ENCODE data around the gene ARF1.

The ARF1 gene

DNA sequence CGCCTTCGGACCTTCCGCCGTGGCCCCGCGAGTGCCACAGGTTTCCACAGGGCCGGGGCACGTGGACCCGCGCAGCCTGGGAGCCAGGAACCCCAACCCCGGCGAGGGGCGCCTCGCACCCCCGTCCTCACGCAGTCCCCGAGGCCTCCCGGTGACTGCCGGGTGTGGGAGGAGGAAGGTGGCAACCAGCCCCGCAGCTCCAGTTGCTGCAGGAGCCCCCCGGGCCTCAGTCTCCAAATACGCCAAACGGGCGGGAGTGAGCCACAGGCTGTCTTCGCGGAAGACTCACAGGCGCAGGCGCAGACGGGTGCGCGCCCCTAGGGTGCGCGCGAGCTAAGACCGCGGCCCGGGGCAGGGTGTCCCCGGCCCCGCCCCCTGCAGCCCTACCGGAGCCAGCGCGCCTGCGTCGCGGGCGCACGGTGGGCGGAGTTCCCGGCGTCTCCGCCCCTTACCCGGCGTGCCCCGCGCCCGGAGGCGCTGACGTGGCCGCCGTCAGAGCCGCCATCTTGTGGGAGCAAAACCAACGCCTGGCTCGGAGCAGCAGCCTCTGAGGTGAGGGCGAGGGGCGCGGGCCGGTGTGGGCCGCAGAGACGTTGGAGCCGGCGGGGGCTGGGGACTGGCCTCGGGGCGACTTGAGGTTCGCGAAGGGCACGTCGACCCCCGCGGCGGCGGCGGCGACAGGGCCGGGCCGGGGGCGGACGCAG is at the start of gene ARF1:
TSS of gene ARF1 (plus strand) at position 495 of the 704 bp plus-strand sequence. CDS start 14,407 bp downstream, outside the sequence.
- peak; percentile 95 for DNase-seq (ENCODE audit: low read depth, low spot score)

DNA sequence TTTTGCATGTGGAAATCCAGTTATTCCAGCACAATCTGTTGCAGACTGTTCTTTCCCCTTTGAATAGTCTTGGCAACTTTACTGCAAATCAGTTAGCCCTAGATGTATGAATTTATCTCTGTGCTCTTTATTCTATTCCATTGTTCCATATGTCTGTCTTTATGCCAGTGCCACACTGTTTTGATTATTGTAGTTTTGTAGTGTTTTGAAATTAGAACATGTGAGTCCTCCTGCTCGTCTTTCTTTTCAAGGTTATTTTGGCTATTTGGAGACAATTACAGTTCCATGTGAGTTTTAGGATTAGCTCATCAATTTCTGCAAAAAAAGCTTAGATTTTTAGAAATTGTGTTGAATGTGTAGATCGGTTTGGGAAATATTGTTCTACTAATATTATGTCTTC is 49.1 kb upstream of the ARF1 start:
- DNase-seq (ENCODE audit: low read depth, low spot score) = no peak

DNA sequence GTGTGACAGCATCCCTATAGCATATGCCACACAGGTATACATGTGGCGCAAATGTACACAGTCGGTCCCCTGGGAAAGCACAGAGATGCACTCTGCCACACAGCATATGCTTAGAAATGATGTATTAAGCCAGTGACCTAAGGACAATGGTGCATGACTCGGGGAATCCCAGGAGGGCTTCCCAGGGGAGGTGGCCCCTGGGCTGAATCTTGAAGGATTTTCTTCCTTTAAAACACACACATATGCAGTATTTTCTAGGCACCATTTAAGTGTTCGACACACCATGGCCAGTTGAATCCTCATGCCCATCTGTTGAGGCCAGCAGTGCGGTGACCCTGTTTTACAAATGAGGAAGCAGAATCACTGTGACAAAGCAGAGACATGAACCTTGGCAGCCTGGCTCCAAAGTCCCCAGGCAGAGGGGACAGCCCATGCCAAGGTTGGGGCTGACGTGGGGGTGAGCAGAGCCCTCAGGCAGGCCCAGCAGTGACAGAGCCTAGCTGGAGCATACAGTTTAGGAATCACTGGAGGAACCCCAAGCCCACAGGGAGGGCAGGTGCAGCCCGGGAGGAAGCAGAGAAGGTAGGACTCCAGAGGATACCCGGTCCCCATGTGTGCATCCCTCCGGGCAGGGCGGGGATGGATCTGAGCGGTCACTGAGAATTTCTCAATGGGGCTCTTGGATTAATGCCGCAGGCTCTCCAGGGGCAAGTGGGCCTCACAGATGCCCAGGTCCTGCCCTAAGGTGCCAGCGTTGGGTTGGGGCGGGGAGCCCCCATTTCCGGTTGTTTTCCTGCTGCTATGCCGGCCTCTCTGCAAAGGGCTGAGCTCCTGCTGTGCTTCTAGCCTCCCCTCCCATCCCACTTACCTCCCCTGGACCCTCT is 47.3 kb upstream of the ARF1 start:
- DNase-seq (ENCODE audit: low read depth, low spot score) = no peak

DNA sequence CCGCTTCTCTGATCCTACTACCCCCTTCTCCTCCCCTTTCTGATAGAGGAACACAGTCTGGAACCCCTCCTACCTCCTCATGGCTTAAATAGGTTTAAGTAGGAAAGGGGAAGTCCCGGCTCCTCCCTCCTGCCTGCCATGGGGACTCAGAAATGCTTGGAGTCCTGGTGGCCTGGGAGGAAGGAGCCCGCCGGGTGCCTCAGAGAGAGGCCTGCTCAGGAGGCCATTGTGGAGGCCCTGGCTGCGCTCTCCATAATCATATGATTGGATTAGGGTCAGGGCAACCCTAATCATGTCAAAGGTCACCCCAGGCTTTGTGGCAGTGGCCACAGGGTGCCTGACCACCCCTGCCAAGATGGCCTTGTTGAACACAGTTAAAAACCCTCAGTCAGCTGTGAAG is 46.7 kb upstream of the ARF1 start:
- no peak for DNase-seq (ENCODE audit: low read depth, low spot score)

DNA sequence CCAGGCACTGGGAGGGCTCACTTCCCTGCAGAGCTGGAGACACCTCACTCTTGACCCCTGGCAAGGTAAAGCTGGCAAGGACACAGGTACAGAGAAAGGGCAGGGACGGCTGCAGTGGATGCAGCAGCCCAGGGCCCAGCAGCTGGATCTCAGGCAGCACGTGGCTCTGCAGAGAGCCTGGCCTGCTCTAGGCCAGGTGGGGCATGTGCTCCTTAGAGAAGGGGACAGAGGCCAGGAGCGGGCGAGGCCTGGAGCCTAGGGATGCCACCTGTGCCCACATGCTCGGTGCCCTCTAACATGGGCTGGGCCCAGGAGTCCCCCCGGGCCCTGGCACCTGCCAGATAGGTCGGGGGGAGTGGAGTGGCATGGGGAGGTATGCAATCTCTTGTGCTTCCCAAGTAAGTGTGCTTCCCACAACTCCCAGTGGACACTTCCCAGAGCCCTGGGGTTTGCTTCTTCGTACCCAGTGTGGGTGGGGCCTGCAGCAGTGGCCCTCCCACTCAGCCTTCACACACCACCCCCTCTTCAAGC is 45.7 kb upstream of the ARF1 start:
- DNase-seq (ENCODE audit: low read depth, low spot score) = peak; percentile 28

DNA sequence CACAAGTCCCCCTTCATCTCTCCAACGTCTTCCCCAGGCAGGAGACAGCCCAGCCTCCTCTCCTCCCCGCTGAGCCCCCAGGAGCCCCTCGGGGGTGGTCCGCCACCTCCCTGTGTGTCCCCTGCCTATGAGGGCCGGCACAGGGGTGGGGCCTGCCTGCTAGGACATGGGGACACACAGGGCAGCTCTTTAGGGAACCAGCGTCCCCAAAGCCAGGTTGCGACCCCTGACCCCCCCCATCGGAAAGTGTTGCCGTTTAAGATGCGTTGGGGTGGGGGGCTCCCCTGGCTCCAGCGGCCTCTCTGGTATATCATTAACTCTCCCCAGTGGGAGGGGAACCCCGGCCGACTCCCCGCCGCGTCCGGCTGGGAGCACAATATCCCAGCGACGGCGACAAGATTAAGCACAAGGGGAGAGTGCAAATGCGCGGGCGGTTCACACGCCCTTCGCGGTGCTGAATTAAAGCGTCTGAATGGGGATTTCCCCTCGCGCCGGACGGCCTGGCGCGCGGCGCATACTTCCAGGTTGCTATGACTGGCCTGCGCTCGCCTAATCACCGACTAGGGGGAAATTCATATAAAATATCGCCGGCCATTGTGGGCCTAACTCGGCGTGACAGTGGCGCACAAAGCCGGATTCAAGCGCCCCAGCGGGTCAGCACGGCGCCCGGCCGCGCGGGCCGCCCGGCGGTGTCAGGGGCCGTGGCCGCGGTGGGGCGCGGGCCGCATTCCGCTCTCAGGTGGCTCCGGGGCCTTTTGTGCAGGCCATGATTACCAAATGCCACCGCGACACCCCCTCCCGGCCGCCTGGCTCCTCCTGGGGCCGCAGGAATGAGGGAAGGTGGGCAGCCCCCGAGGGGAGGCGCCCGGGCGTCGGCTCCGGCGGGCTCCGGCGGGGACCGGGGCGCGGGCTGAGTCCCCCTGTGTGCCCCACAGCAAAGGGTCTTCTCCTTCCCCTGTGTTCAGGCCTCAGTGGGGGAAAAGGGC is 44.8 kb upstream of the ARF1 start:
- DNase-seq (ENCODE audit: low read depth, low spot score) = peak; percentile 48

DNA sequence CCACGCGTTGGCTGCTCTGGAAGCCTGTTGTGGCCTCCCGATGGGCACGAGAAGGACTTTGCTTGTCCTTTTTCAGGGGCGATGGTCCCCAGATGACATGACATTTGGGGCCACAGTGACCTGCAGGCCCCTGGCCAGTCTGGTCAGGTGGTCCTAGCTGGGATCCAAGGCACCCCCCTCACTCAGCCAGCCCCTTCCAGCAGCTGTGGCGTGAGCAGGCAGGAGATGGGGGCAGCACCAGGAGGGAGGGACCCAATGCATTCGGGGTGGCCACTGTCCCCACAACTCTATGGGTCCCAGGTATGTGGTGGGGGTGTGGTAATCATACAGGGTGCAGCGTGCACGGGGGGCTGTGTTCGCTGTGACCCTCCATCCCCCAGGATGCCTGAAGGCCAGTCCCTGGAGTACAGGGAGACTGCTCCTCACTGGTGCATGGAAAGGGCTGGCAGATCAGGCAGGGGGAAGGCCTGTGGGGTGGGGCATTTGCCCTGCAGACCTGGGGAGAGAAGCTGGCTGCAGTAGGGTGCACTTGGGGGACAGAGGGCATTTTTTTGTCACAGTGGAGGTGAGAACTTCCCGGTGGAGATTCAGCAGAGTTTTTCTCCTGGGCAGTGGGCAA is 44.0 kb upstream of the ARF1 start:
- no peak for DNase-seq (ENCODE audit: low read depth, low spot score)

DNA sequence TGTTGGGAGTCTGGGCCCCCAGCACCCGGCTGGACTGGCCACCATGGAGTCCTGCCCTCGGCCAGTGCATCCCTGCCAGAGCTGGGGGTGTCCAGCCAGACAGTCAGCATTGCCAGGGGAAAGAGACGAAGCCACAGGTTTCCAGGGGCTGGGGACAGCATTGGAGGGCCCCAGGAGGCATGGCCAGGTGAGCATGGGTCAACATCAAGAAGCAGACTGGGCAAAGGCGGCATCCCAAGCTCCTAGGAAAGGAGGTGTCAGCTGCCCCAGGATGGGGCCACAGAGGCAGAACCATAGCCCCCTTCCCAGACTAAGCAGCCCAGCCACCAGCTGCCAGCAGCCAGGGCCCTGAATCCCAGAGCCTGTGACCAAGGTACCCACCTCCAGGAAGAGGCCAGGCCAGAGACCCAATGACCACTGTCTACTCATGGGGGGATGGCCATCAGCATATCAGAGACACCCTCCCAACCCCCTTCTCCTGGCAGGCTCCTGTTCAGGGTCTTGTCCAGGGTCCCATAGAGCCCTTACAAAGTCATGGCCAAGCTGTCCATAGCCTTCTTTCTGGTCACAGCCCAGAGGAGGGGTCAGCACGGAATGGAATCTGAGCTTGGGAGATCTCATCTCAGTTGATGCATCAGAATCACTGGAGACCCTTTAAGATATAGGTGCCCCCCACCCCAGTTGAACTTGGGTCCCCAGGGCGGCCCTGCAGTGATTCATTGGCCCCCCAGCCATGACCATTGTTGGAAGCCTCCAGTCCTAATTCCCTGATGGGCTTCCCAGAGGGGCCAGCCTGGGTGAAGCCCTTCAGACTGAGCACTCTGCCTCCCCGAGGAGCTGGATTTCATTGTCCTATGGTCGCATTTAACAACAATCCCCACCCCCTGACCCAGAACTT is 43.3 kb upstream of the ARF1 start:
- DNase-seq (ENCODE audit: low read depth, low spot score) = no peak

DNA sequence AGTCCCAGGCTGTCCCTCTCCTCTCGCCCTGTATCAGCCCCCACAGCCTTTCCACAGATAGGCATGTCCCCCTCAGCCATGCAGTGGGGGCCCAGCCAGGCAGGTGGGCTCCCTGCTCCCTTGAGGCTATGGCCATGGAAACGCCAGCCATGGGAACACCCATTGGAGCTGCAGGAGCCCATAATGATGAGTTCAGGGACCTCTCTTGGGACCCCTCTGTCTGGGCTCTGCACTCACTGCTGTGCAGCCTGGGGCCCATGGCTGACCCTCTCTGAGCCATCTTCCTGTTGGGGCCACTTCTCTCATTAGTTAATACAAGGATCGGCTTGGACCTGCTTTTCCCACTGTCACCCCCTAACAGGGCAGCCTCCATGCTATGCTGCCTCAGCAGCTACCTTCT is 42.5 kb upstream of the ARF1 start:
- no peak for DNase-seq (ENCODE audit: low read depth, low spot score)

DNA sequence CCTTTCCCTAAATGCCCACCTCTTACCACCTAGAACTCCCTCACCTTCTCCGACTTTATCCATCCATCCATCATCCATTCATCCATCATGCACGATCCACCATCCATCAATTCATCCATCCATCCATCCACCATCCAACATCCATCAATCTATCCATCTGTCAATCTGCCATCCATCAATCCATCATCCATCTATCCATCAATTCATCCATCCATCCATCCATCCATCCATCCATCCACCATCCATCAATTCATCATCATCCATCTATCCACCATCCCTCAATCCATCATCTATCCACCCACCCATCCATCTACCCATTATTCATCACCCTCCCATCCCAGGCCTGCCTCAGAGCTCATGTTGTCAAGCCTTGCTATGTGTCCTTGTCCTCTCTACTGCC is 41.2 kb upstream of the ARF1 start:
- no peak for DNase-seq (ENCODE audit: low read depth, low spot score)

DNA sequence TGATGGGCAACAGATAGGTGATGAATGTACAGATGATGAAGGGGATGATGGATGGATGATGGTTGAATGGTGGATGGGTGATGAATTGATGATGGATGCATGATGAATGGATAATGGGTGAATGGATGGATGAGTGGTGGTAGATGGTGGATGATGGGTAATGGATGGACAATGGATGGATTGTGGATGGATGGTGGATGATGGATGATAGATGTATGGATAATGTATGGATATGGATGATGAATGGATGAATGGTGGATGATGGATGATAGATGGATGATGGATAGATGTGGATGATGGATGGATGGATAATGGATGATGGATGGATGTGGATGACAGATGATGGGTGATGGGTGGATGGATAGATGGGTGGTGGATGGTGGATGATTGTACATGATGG is 40.0 kb upstream of the ARF1 start:
- DNase-seq (ENCODE audit: low read depth, low spot score) = no peak

DNA sequence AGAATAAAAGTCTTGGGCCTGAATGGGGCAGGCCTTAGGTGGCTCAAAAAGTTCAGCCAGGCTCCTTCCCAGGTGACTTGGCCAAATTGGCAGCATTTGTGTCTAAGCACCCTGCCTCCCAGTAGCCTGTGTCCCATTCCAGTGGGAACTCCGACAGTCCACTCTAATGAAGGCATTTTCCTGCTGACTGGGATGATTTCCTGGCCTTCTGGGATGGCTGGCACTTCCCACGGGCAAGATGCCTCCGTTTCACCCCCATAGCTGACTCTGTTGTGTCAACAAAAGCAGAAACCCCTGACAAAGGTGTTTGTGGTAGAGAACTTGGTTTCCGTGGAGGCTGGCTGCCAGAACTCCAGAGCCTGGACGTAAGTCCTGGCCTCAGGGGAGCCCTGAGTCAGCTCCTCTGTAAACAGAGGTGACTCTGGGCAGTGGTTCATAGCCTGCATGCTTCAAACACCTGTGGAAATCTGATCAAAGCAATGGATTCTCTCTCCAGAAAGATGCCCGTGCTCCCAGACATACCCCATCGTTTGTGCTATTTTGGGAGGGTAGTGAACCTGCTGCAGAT is 39.1 kb upstream of the ARF1 start:
- DNase-seq (ENCODE audit: low read depth, low spot score) = peak; percentile 48

DNA sequence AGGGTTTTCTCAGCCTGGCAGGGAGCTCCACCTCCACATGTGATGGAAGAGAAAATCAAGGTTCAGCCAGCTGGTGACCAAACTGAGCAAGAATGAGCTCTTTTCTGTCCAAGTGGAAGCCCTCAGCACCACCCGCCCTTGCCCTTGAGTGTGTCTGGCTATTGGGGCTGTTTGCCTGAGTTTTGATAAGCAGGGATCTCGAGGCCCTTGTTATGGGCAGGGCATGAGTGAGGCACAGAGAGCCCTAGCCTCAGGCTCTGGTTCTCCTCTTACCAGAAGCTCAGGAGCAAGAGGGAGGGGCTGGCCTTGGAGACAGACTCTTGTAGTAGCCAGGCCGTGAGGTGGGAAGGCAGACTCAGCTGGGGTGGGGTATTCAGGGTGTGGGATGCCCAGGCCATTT is 37.5 kb upstream of the ARF1 start:
- peak; percentile 73 for DNase-seq (ENCODE audit: low read depth, low spot score)

DNA sequence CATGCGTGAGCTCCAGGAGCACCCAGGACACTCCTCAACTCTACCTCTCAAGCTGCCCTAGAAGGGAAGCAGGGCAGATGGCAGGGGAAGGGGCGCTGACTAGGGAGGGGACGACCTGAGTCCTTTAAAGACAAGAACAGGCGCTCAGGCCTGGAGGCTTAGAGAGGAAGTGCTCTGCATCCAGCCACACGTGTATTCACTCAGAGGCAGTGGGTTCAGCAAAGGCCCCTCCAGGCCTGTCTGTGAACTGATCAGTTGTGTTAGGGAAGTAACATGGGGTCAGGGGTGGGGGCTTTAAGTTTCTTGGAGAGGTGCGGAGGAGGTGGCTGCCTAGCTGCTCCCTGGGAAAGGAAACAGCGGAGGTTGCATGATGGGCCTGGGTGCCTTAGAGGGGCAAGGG is 37.1 kb upstream of the ARF1 start:
- DNase-seq (ENCODE audit: low read depth, low spot score) = peak; percentile 44

DNA sequence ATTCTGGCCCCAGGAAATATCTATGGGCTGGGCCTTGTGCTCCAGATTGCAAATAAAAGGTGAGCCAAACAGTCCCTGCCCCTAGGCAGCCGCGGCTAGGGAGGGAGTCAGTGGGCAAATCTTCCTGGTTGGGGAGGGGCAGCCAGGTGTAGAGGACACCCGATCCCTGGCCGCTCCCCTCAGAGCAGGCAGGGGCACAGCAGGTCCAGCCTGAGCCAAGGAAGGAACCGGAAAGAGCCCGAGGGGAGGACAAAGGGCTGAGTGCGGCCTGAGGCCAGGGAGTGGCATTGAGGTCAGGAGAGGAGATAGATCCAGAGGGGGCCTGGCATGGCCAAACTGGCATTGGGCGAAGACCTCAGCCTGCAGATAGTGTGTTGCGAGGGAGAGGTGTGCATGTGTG is 36.6 kb upstream of the ARF1 start:
- DNase-seq (ENCODE audit: low read depth, low spot score) = peak; percentile 62

DNA sequence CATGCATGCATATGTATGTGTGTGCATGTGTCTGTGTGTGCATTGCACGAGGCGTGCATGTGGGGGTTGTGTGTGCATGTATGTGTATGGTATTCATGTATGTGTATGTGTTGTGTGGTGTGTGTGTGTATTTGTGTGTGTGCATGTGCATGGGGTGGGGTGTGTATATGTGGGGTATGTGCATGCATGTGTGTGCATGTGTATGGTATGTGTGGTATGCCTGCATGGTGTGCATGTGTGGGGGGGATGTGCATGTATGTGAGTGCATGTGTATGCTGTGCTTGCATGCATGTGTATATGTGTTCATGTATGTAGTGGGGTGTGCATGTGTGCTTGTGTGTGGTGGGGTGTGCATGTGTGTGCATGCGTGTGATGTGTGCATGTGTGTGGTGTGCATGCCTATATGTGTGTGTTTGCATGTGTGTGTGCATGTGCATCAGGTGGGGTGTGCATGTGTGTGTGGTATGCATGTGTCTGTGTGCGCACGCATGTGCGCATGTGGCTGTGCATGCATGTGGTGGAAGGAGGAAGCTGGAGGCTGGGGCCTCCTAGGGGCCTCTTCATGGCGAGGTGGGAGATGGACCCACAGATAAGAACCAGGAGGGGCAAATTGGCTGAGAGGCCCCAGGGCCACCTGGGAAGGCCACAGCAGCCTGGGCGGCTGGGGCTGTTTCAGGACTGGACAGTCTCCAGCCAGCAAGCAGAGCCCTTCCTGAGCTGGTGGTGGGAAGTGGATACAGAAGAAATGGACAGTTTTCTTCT is 35.9 kb upstream of the ARF1 start:
- DNase-seq (ENCODE audit: low read depth, low spot score) = peak; percentile 2

DNA sequence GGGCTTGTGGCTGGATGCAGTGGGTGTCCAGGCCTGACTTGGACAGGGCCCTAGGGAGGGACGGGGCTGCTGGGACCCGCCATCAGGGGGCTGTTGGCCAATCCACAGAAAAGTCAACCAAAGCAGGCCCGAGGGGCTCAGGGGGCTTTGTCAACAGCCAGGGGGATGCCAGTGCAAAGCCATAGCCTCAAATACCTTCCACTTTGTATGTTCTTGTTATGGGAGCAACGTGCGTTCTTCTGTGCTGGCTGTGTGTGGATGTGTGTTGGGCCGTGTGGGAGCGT is 35.4 kb upstream of the ARF1 start:
- DNase-seq (ENCODE audit: low read depth, low spot score) = peak; percentile 0

DNA sequence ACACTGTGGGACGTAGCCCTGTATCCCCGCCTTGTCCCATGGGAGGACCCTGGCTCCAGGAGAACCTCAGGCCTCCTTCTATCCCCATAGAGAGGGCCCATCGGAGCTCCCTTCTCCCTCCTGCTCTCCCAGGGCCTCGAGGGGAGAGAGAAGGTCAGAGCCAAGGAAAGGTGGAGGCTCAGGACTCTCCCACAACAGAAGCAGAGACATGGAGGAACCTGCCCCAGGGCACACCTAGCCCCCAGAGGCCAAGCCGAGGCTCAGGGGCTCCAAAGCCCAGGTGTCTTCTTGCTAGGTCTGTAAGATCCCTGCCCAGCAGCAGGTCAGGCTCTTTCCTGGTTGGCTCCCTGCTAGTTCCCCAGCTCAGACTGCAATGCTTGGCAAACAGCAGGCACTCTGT is 34.4 kb upstream of the ARF1 start:
- DNase-seq (ENCODE audit: low read depth, low spot score) = no peak

DNA sequence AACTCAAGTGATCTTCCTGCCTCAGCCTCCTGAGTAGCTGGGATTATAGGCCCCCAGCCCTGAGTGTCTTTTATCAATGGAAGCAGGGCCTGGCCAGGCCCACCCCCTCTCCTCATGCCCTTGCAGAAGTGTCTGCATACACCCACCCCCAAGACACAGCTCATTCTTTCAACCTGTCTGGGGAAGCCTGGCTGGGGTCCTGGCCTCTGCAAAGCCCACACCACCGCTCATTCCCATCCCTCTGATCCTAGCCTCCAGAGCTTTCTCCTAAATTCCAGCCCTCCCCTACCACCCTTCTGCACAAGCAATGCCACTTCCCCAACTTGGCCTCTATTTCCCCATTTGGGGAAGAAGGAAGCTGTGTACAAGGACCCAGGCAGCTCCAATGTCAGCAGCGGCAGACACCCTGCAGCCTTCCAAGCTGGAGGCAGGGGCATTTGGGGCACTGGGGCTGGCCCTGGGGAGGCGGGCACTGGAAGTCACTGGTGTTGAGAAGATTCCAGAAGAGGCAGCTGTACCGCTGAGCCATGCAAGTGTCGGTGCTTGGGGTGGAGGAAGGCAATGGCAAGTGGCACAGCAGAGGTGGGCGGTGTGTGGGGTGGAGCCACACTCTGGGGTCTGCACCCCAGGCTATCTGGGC is 33.7 kb upstream of the ARF1 start:
- no peak for DNase-seq (ENCODE audit: low read depth, low spot score)
